MCF 10A (cell line): Measurements from ENCODE around the gene SPRYD4. TPM values are rescaled to one million over a fixed set of nuclear protein-coding genes. Genes with fewer than 3 reads are reported as not detected.
A peak's percentile ranks its signal among the peaks of the same experiment; 100 is the strongest.
"Not testable (repeated sequence)": the region's sequence is repeated elsewhere in the genome, so short reads cannot be mapped to it uniquely, and the experiment has no call there.

Source experiments
- BruUV-seq: library from RNA; stranded (reverse); fragments of 400-500 nt; replicated peaks from 2 replicates; lab custom pipeline; 2021; lab: Mats Ljungman, UMichigan
- CTCF ChIA-PET: fragments of 300-600 bp; sonication (Branson Sonifier 250); formaldehyde crosslinking; extraction: SDS; loops from one replicate; lab custom pipeline; 2021; ENCODE audit warnings: antibody characterized with exemption, inconsistent platforms; lab: Yijun Ruan, JAX
- POLR2A ChIA-PET: fragments of 300-600, 350-650 bp; sonication (Branson Sonifier 250); formaldehyde crosslinking; extraction: SDS; loops from one replicate; lab custom pipeline; 2020; ENCODE audit warnings: antibody characterized with exemption, inconsistent platforms; lab: Yijun Ruan, JAX
- DNase-seq: peaks from one replicate; pipeline ENCODE4 v3.0.0-alpha.2; 2018; ENCODE audit not compliant: unreplicated experiment
- H3K27ac Mint-ChIP-seq: one replicate; pipeline ENCODE4 v1.8.0; 2022; ENCODE audit warnings: mild to moderate bottlenecking, low read depth, mixed read lengths; ENCODE audit not compliant: unreplicated experiment
- H3K27me3 Mint-ChIP-seq: one replicate; pipeline ENCODE4 v1.8.0; 2022; ENCODE audit warnings: mixed read lengths; ENCODE audit not compliant: insufficient read depth, unreplicated experiment
- H3K36me3 Mint-ChIP-seq: one replicate; pipeline ENCODE4 v1.8.0; 2022; ENCODE audit warnings: mild to moderate bottlenecking, moderate library complexity, mixed read lengths; ENCODE audit not compliant: insufficient read depth, unreplicated experiment
- H3K4me1 Mint-ChIP-seq: one replicate; pipeline ENCODE4 v1.8.0; 2022; ENCODE audit warnings: mixed read lengths; ENCODE audit not compliant: insufficient read depth, unreplicated experiment
- H3K4me3 Mint-ChIP-seq: one replicate; pipeline ENCODE4 v1.8.0; 2022; ENCODE audit warnings: mild to moderate bottlenecking, moderate library complexity, mixed read lengths; ENCODE audit not compliant: unreplicated experiment
- H3K9me3 Mint-ChIP-seq: one replicate; pipeline ENCODE4 v1.8.0; 2022; ENCODE audit warnings: mixed read lengths; ENCODE audit not compliant: unreplicated experiment
- intact Hi-C: fragments of 100-400 bp; cut with micrococcal nuclease; formaldehyde crosslinking; loops from 2 replicates; pipeline ENCODE4 v1.14.1; 2022
- total RNA-seq: library from RNA; stranded (reverse); gene quantifications from 2 replicates; pipeline ENCODE4 v1.2.3, GENCODE V29; 2022
- TF ChIP-seq, protein P1 (sequence below): fragments of 200-600 bp; IDR thresholded peaks from one replicate; pipeline ENCODE4 v1.8.0; 2022; ENCODE audit warnings: antibody characterized with exemption, mild to moderate bottlenecking; ENCODE audit not compliant: unreplicated experiment

The SPRYD4 gene
- total RNA-seq, 1 experiment from 2014 or later = 3.9 TPM

DNA sequence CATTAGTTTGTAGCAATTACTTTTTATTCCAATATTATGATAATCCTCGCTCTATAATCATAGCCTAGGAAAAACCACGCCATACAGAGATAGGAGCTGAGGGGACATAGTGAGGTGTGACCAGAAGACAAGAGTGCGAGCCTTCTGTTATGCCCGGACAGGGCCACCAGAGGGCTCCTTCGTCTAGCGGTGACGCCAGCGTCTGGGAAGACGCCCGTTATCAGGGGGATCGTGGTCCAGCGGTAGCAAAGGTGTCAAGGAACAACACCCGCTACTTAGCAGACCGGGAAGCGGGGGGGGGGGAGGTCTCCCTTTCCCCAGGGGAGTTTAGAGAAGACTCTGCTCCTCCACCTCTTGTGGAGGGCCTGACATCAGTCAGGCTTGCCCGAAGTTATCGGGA, 28.3 kb downstream of the SPRYD4 start:
- CTCF ChIA-PET = interaction anchor here (0.6 to 2.0 kb wide), 11 partner anchors 8 to 1050 kb away, joined by 3 to 13 read pairs (median 3); no protein-coding TSS in a partner anchor
- H3K27ac Mint-ChIP-seq, H3K36me3 Mint-ChIP-seq, H3K4me1 Mint-ChIP-seq, BruUV-seq, H3K27me3 Mint-ChIP-seq, H3K9me3 Mint-ChIP-seq, intact Hi-C loops, H3K4me3 Mint-ChIP-seq: not testable (repeated sequence)
- POLR2A ChIA-PET = interaction anchor here (0.9 to 1.3 kb wide), 2 partner anchors 97 to 134 kb away, joined by 3 read pairs; no protein-coding TSS in a partner anchor
- TF ChIP-seq, protein P1, sequence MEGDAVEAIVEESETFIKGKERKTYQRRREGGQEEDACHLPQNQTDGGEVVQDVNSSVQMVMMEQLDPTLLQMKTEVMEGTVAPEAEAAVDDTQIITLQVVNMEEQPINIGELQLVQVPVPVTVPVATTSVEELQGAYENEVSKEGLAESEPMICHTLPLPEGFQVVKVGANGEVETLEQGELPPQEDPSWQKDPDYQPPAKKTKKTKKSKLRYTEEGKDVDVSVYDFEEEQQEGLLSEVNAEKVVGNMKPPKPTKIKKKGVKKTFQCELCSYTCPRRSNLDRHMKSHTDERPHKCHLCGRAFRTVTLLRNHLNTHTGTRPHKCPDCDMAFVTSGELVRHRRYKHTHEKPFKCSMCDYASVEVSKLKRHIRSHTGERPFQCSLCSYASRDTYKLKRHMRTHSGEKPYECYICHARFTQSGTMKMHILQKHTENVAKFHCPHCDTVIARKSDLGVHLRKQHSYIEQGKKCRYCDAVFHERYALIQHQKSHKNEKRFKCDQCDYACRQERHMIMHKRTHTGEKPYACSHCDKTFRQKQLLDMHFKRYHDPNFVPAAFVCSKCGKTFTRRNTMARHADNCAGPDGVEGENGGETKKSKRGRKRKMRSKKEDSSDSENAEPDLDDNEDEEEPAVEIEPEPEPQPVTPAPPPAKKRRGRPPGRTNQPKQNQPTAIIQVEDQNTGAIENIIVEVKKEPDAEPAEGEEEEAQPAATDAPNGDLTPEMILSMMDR = peak; percentile 31
- peak; percentile 29 for DNase-seq

DNA sequence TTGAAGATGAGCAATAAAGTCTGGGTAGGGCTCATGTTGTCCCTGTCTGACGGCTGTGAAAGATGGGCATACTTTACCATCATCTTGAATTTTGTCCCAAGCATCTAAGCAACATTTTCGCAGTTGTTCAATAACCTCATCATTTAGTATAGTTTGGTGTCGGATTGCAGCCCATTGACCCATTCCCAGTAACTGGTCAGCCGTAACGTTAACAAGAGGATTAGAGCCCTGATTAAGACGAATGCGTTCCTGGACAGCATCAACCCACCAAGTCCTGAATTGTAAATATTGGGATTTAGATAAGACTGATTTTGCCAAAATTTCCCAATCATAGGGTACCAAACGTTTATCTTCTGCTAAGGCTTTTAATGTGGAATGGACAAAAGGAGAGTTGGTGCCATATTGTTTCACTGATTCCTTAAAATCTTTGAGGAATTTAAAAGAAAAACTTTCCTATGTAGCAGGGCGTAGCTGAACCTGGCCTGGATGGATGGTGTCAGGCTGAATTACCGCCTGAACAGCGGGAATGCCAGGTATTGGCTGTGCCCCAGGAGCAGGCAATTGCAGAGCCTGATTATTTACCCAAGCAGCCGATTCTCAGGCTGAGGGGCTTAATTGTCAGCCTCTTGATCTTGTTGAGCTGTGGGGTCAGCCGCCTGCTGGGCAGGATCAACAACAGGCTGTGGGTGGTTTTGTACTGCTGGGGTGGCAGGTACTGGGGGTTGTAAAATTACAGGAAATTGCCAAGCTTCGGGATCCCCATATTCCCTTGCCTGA, 29.9 kb downstream of the SPRYD4 start:
- BruUV-seq, intact Hi-C loops, H3K4me1 Mint-ChIP-seq, DNase-seq, H3K27ac Mint-ChIP-seq, H3K9me3 Mint-ChIP-seq, POLR2A ChIA-PET, H3K36me3 Mint-ChIP-seq, H3K27me3 Mint-ChIP-seq, H3K4me3 Mint-ChIP-seq: not testable (repeated sequence)
- CTCF ChIA-PET = interaction anchor here (0.6 to 1.5 kb wide), 2 partner anchors 76 to 125 kb away, joined by 3 to 4 read pairs; no protein-coding TSS in a partner anchor

DNA sequence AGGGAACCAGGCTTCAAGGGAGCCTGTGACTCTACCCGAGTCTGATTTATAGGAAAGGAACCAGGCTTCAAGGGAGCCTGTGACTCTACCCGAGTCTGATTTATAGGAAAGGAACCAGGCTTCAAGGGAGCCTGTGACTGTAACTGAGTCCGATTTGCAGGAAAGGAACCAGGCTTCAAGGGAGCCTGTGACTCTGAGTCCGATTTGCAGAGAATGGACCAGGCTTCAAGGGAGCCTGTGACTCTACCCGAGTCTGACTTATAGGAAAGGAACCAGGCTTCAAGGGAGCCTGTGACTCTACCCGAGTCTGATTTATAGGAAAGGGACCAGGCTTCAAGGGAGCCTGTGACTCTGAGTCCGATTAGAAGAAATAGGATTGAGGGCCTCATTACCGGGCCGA, 31.1 kb downstream of the SPRYD4 start:
- POLR2A ChIA-PET, BruUV-seq, H3K27me3 Mint-ChIP-seq, H3K4me1 Mint-ChIP-seq, H3K36me3 Mint-ChIP-seq, H3K4me3 Mint-ChIP-seq, intact Hi-C loops, DNase-seq, H3K9me3 Mint-ChIP-seq: not testable (repeated sequence)
- CTCF ChIA-PET = interaction anchor here (0.6 kb wide), 1 partner anchor 112 kb away, joined by 3 read pairs; no protein-coding TSS in a partner anchor
- H3K27ac Mint-ChIP-seq = peak overlapping the region; percentile 4

DNA sequence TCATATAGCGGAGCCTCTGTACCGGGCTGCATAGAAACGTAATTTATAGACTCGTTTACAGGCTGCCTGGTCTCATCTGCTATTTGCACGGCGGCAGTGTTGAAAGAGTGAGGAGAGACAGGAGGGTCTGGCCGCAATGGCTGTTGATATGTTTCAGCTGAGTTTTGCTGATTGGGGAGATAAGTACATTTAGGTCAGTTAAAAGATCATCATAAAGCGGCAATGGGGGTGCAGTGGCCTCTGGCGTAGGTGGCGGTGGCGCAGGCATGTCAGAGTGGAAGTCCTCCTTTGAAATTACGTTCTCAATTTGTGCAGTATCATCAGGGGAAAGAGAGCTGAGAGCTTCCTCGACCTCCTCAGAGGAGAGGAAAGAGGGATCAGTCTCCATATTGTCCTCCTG, 31.5 kb downstream of the SPRYD4 start:
- POLR2A ChIA-PET, intact Hi-C loops, H3K27me3 Mint-ChIP-seq, DNase-seq, BruUV-seq, H3K9me3 Mint-ChIP-seq, H3K4me1 Mint-ChIP-seq, H3K4me3 Mint-ChIP-seq, H3K36me3 Mint-ChIP-seq: not testable (repeated sequence)
- peak overlapping the region; percentile 4 for H3K27ac Mint-ChIP-seq
- CTCF ChIA-PET = interaction anchor here (0.6 kb wide), 1 partner anchor 112 kb away, joined by 3 read pairs; no protein-coding TSS in a partner anchor

DNA sequence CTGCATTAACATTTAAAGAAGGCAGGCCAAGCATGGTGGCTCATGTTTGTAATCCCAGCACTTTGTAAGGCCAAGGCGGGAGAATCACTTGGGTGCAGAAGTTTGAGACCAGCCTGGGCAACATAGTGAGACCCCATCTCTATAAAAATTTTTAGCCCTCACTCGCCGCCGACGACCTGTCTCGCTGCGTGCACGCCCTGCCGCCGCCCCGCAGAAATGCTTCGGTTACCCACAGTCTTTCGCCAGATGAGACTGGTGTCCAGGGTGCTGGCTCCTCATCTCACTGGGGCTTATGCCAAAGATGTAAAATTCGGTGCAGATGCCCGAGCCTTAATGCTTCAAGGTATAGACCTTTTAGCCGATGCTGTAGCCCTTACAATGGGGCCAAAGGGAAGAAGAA, 42.4 kb downstream of the SPRYD4 start:
- POLR2A ChIA-PET = interaction anchor here (5.4 kb wide), 1 partner anchor 125 kb away, joined by 25 read pairs; no protein-coding TSS in a partner anchor
- no peak overlapping the region for H3K27ac Mint-ChIP-seq
- CTCF ChIA-PET = interaction anchor here (0.7 to 6.4 kb wide), 6 partner anchors 9 to 79 kb away, joined by 3 to 90 read pairs (median 4); no protein-coding TSS in a partner anchor

DNA sequence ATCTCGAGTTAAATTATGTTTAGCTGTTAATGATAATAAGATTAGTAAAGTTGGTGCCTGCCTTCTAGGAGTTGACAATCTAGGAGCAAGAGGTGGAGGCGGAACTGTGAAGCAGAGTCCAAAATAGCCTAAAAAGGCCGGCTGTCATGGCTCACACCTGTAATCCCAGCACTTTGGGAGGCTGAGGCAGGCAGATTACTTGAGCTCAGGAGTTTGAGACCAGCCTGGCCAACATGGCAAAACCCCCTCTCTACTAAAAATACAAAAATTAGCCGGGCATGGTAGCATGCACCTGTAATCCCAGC, 45.6 kb downstream of the SPRYD4 start:
- BruUV-seq, DNase-seq, intact Hi-C loops, H3K36me3 Mint-ChIP-seq, H3K4me3 Mint-ChIP-seq, H3K27ac Mint-ChIP-seq, H3K9me3 Mint-ChIP-seq: not testable (repeated sequence)
- peaks cover 11% of the 10 kb centered on the region for H3K4me1 Mint-ChIP-seq
- POLR2A ChIA-PET = interaction anchor here (0.8 to 5.4 kb wide), 10 partner anchors 10 to 122 kb away, joined by 3 to 25 read pairs (median 4); partner anchors contain the start of gene GLS2
- peaks cover 20% of the 10 kb centered on the region for H3K27me3 Mint-ChIP-seq
- CTCF ChIA-PET = interaction anchor here (0.6 to 7.3 kb wide), 37 partner anchors 8 to 780 kb away, joined by 3 to 112 read pairs (median 7); partner anchors contain the start of gene SPRYD4

More for the DNA sequence above, 42.4 kb downstream of the SPRYD4 start:
- Mint-ChIP-seq H3K27me3 (peaks cover 20% of the 10 kb centered on the region), H3K36me3 (no peaks in the 10 kb centered on the region), H3K4me1 (no peaks in the 10 kb centered on the region), H3K9me3 (no peaks in the 10 kb centered on the region), H3K4me3 (no peak overlapping the region)
- BruUV-seq = no TSS peak
- intact Hi-C loops = no loop called here
- no peak for DNase-seq
- TF ChIP-seq, protein P1 = no peak
